ENCODE measurements around the gene SLN.

SLN gene

DNA sequence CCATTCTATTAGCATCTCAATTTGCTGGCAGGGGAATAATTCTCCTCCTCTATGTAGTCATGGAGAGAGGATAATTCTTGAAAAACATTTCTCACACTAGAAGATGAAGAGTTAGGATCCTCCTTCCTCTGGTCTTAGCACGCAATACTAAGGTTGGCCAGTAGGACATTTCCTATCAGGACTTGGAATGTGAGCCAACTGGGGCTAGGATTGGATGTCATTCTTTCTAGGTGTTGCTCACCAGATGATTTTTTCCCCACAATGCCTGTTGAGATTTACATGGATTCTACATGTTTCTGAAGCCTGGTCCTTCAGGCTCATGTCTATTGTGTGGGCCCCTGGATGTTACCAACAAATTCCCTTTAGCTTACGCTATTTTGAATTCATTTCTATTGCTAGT is 28.0 kb downstream of the SLN start:
- no peak for DNase-seq (ENCODE audit: low read depth in 2 of 2)

DNA sequence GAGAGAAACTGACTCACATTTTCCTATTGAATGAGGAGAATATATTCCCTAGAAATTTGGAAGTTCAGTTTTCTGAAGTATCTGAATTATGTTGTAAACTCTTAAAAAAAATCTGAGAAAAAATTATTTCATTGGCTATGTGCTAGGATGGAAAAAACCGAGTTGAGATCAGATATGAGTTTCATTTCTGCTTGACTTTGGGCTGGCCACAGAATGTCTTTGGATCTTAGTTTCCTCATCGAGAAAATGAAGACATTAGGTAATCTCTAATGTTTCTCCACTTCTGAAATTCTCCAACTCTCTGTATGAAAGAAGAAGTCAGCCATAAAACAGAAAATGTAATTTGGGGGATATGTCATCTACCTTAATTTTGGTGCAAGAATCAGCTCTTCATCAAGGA is 28.8 kb downstream of the SLN start:
- DNase-seq (ENCODE audit: low read depth in 2 of 2) = no peak

DNA sequence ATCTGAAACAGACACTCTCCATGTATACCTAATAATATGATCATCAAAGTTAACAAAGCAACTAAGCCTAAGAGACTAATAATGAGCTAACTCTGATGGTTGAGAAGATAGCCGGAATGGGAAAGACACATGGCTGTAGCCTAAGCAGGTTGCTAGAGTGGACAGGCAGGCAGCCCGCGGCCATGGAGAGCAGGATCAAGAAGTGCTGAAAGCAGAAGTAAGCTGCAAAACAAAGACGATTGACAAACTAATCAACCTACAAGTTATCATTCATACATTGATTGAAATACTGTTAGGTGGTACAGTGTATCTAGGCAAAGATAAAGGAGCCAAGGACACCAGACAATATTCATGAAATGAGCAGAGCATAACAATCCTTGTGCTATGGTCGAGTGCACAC is 29.3 kb downstream of the SLN start:
- no peak for DNase-seq (ENCODE audit: low read depth in 2 of 2)

DNA sequence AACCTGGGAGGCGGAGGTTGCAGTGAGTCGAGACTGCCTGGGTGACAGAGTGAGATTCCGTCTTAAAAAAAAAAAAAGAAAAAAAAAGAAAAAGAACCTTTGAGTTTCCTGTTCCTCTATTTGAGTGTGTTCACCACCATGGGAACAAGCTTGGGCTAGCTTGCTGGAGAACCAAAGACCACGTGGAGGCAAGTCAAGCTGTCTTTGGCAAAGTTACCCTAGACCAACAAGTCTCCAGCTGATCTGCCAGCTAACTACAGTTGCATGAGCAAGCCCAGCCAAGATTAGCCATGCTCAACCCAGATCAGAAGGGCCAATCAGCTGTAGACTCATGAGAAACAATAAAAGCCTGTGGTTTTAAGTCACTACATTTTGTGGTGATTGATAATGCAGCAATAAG is 29.7 kb downstream of the SLN start:
- no peak for DNase-seq (ENCODE audit: low read depth in 2 of 2)

DNA sequence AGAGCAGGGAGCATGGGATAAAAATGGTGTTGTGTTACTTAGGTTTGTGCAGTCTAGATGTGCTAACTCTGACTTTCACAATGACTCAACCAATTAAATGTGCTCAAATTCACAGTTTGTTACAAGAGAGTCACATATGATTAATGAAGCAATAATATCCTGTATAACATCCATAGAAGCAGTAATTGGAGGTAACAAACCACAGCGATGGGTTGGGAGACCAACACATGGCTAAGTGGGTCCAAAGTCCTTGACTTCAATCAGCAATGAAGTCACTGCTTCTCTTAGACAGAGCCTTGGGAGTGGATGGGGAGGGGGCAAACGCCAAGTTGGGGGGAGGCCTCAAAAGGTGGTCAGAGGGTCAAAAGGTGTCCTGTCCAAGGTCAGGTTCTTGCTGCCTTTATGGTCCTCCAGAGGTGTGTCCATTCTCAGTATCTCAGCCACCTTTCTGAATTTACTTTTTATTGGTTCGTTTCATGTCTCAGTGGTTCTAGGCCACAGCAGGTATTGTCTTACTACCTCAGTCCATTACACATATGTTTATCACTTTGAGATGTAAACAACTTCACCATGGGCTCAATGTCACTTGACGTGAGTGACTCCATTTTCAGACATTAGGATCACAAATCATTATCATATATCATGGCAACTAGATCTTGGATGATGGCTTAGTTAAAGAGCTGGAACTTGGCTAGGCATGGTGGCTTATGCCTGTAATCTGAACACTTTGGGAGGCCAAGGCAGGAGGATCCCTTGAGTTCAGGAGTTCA is 32.4 kb downstream of the SLN start:
- no peak for DNase-seq (ENCODE audit: low read depth in 2 of 2)

DNA sequence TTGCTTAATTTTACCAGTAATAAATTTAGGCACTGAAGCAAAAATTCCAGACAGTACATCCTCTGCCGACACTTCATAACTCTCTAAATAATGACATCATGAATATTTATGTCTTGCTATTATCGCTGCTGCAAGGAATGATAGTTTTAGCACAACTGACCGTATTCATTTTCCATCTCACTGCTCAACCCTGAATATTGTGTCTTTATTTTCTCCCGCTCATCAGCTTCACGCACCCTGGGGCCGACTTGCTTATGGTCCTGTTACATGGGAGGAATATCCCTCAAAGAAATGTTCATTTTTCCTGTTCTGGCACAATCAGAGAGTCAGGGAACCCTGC is 33.3 kb downstream of the SLN start:
- no peak for DNase-seq (ENCODE audit: low read depth in 2 of 2)

DNA sequence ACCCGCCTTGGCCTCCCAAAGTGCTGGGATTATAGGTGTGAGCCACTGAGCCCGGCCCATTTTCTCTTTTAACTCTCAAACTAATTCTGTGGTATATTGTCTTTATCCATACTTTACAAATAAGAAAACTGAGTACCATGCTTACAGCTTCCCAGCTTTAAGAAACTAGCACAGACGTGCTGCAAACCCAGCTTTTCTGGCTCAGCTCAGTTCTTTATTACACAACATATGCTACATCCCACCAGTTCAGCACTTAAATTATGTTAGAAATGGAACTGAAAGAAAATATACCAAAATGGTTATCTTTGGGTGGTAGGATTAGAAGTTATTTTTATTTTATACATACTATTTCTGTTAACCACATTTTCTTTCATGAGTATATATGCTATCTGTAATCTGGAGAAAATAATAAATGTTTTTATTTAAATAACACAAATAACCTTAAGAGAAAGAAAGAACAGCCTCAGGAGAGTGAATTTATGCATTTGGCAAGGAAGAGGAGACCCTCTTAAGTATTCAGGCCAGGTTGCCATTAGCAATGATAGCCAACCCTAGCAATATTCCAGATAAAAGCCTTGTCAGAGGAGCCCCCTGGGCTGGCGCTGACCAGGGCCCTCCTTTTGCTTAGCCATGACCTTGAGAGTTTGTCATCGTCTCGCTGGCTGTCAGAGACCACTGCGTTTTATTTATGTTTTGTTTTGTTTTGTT is 33.8 kb downstream of the SLN start:
- DNase-seq (ENCODE audit: low read depth in 2 of 2) = no peak

DNA sequence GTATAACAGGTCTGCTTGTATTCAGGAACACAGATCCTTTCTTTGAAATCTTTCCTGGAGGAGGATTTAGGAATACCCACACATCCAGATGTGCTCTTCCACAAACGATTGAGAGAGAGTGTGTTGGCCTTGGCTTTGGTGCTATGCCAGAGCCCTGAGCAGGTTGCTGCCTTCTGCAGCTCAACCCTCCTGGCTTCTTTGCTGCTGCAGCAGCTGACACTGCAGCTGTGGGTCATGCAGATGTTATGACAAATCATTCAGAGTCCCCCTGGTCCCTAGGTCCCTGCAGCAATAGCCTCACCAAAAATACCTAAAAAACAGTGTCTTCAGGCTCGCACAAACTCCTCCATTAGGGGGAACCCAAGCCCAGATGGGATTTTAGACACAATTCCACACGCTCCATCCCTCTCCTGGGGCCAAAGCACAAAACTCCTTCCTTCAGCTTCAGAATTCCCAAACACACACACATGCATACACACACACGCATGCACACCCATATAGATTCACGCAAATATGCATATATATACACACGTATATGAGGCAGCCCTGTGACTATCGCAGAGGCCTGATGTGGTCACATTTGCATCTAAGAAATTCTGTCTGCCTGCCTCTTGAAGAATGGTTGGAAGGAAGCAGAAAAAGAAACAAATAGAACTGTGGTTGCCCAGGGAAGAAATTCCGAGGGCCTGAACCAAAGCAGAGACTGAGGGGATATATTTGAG is 35.4 kb downstream of the SLN start:
- DNase-seq (ENCODE audit: low read depth in 2 of 2) = no peak

DNA sequence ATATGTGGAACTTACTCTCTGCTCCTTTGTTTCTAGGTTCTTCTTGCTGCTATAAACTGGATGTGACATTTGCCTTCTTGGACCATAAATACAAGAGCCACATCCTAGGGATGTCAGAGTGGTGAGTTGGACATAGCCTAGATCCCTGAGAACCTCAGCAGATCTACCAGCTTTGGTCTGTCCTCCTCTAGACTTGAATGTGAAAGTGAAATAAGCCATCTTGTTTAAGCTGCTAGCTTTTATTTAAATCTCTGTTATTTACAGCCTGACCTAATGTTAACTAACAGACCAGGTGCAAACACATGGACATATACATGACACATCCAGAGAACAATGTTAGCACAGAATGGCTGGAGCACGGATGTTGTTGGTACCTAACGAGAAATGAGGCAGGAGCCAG is 36.0 kb downstream of the SLN start:
- DNase-seq (ENCODE audit: low read depth in 2 of 2) = no peak

DNA sequence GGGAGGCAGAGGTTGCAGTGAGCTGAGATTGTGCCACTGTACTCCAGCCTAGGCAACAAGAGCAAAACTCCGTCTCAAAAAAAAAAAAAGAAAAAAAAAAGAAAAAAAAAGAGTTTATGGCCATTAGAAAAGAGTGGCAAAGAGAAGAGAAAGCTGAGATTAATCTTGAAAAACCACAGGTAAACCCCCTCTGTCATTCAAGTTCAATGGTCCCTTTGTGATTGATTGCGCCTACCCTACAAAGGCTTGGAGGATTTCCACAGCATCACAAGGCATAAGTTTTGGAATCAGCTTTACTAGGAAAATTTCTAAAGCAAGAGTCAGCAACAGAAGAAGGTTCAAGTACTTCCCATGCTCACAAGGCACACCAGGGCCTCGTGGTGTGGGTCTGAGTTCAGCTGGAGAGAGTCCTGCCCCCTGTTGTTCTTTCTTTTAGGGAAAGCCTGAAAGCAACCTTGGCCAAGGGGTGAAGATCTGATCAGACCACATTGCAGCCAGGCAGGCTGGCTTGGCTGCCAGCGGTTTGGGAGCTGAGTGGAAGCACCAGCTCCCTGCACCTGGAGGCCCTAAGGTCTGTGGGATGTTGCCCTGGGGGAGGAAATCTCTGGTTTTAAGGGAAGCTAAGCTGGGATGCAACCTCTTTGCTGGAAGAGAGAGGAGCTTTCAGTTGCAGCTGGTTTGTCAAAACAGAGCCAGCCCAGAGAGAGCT is 41.8 kb downstream of the SLN start:
- no peak for DNase-seq (ENCODE audit: low read depth in 2 of 2)

DNA sequence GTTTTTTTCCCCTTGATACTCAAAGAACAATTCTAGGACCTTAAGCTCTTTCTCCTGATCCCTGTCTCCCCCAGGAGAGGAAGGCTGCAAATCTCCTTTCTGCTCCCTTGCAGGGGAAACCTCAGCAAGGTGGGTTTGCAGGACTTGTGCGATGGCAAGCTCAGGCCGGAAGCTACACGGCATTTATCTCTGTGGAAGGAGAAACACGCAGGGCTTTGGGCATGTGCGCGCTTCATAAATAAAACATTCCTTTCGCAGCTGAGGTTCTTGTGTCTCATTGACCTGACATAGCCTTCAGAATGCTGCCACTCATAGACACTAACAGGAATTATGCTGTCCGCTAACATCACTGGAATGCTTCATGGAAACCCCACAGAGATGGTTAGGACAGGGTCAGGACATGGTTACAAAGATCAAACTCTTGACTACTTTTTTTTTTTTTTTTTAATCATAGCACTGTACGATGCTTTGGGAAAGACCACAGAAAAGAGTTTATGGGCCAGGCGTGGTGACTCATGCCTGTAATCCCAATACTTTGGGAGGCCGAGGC is 42.6 kb downstream of the SLN start:
- no peak for DNase-seq (ENCODE audit: low read depth in 2 of 2)

DNA sequence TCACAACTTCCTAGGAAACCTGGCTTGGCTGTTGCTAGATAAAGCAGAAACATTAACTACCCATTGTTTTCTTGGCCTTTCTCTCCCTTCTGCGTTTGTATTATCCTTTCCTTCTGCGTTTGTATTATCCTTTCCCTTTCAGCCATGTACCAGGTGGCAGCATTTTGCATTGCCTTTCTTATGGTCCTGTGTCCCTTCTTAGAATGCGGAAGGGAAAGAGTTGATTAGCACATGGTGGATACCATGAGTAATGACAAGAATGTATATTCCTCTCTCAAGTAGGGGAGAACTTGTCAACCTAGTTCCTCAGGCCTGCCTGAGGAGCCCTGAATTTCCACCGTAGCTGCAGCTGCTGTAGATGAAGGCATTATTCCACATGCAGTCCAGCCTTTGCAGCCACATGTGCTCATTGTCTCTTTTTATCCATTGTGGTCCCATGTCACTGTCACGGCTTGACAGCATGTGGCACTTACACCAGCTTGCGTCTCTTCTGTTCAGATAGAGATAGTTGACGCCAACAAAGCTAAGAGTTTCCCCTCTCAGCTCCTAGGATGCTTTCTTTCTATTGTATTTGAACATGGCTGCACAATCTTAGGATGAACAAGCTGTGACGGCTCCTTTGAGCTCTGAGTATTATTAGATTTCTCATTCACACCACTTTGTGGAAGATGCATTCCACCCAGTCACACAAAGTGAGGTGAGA is 44.8 kb downstream of the SLN start:
- no peak for DNase-seq (ENCODE audit: low read depth in 2 of 2)

DNA sequence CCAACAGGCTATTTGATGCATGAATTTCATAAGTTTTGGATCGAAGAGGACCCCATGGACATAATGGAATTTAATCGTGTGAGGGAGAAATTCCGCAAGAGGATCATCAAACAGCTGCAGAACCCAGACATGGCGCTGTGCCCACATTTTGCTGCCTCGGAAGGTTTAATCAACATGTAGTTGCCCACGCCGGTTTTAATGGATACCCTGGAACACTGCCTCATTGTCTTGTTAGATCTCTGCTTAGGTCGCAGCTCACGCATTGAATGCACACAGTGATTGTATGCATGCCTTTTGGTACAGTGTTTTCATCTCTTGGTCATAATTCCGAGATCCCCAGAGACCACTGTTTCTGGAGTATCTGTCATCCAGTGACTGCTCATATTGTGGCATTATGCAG is 46.8 kb downstream of the SLN start:
- no peak for DNase-seq (ENCODE audit: low read depth in 2 of 2)

DNA sequence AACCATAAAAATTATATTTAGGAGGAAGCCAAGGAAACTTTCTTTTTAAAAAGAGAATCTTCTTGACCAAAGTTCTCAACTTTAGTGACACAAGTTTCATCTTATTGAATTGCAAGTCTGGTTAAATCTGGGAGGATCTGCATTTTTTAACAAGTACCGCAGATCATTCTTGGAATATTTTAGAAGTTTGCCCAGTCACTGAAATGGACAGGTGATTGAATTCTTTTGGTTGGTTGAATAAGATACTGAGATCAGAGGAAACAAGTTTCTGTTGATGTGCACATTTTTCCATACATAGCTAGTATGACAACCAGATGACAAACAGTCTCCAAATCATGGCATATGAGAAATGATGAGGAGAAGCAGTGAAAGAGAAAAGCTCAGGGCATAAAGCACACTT is 50.2 kb downstream of the SLN start:
- no peak for DNase-seq (ENCODE audit: low read depth in 2 of 2)

DNA sequence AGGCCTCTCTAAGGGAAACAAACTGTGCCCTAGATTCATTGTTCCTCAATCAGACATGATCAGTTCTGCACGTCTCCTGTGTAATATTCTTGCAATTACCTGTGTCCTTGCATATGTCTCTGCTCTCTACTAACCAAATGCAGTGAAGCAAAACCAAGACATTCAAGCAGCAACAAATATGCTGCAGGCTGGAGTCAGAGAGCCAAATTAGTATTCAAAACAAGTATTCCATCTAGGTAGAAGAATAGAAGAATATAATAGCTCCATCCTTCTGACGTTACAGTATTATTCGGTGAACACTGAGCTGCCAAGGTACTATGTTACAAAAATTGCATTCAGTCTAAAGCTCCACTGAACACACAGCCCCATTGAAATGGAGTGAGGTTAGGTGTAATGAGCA is 51.8 kb downstream of the SLN start:
- no peak for DNase-seq (ENCODE audit: low read depth in 2 of 2)

DNA sequence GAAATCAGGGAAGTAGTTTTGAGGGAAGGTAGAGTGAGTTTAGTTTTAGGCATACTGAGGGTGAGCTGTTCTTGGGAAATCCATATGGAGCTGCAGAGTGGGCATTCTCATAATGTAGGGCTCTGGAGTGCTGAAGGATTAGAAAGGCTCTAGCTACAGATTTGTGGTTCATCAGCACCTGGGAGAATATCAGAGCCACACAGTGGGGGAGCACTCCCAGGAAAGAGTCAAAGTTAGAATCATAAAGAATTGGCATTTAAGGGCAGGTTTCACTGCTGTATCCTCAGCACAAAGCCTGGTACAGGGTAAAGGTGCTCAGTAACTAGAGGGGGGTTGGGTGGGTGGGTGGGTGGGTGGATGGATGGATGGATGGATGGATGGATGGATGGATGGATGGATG is 52.5 kb downstream of the SLN start:
- DNase-seq (ENCODE audit: low read depth in 2 of 2) = no peak

Measured in stimulated activated CD8-positive, alpha-beta memory T cell treated with anti-CD3 and anti-CD28 coated beads, Interleukin-2, amount 100 ng/mL, for 48 hours (primary cell).